Upper lobe of left lung (tissue), 4 donors: ENCODE data around the gene PDAP1.
"Not testable (repeated sequence)": the region's sequence is repeated elsewhere in the genome, so short reads cannot be mapped to it uniquely, and the experiment has no call there.

Experiments used
- EP300 ChIP-seq, 4 donors: sonication (generic); formaldehyde crosslinking; IDR thresholded peaks; one replicate each; pipeline ENCODE4 v1.5.1; 2017; ENCODE audit warnings: antibody characterized with exemption in 4 of 4, control low read depth in 2 of 4
- TF ChIP-seq, protein P1 (sequence below), 6 experiments: fragments of 450-650 bp in 4 of 6; fragments of 200-600 bp in 2 of 6; sonication (generic) in 2 of 6; IDR thresholded peaks; one replicate each; pipeline ENCODE4 v1.5.1; 2016 to 2019; ENCODE audit warnings: antibody characterized with exemption in 6 of 6

DNA sequence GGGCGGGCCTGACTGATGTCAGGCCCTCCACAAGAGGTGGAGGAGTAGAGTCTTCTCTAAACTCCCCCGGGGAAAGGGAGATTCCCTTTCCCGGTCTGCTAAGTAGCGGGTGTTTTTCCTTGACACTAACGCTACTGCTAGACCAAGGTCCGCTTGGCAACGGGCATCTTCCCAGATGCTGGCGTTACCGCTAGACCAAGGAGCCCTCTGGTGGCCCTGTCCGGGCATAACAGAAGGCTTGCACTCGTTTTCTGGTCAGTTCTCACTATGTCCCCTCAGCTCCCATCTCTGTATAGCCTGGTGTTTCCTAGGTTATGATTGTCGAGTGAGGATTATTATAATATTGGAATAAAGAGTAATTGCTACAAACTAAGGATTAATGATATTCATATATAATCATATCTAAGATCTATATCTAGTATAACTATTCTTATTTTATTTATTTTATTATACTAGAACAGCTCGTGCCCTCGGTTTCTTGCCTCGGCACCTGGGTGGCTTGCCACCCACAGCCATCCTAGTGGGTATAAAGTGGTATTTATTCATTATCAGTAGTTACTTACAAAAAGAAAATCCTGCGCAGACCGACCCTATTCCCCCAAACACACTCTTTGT is 7.2 kb upstream of the PDAP1 start:
- TF ChIP-seq, protein P1, sequence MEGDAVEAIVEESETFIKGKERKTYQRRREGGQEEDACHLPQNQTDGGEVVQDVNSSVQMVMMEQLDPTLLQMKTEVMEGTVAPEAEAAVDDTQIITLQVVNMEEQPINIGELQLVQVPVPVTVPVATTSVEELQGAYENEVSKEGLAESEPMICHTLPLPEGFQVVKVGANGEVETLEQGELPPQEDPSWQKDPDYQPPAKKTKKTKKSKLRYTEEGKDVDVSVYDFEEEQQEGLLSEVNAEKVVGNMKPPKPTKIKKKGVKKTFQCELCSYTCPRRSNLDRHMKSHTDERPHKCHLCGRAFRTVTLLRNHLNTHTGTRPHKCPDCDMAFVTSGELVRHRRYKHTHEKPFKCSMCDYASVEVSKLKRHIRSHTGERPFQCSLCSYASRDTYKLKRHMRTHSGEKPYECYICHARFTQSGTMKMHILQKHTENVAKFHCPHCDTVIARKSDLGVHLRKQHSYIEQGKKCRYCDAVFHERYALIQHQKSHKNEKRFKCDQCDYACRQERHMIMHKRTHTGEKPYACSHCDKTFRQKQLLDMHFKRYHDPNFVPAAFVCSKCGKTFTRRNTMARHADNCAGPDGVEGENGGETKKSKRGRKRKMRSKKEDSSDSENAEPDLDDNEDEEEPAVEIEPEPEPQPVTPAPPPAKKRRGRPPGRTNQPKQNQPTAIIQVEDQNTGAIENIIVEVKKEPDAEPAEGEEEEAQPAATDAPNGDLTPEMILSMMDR (IDR thresholded peaks at IDR 0.05) = peak; percentile 14 to 61 (median 50)
- not testable (repeated sequence) for TF ChIP-seq EP300 (IDR thresholded peaks at IDR 0.05)
